C4-2B (cell line): ENCODE data around the gene CHURC1.

Experiments
- ZFX ChIP-seq: fragments of 450-650 bp; IDR thresholded peaks from 2 replicates; pipeline ENCODE4 v1.6.1; 2017
- TF ChIP-seq, protein P1 (sequence below): fragments of 450-650 bp; conservative IDR thresholded peaks from 2 replicates; pipeline ENCODE4 v1.5.1; 2017; ENCODE audit warnings: mild to moderate bottlenecking

- TF ChIP-seq, protein P1, sequence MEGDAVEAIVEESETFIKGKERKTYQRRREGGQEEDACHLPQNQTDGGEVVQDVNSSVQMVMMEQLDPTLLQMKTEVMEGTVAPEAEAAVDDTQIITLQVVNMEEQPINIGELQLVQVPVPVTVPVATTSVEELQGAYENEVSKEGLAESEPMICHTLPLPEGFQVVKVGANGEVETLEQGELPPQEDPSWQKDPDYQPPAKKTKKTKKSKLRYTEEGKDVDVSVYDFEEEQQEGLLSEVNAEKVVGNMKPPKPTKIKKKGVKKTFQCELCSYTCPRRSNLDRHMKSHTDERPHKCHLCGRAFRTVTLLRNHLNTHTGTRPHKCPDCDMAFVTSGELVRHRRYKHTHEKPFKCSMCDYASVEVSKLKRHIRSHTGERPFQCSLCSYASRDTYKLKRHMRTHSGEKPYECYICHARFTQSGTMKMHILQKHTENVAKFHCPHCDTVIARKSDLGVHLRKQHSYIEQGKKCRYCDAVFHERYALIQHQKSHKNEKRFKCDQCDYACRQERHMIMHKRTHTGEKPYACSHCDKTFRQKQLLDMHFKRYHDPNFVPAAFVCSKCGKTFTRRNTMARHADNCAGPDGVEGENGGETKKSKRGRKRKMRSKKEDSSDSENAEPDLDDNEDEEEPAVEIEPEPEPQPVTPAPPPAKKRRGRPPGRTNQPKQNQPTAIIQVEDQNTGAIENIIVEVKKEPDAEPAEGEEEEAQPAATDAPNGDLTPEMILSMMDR: no peak
- no peak for TF ChIP-seq ZFX
Measured at GRCh38 chr14:64931123-64931522, 16.9 kb downstream of the CHURC1 start.
